ENCODE data around the gene SMYD3.

Gene SMYD3

GRCh38 chr1:246195296-246195695, 311.8 kb downstream of the SMYD3 start:
- in situ Hi-C loops (cut with MboI; ENCODE audit: low sequenced_read_pairs): no loop called here
- DNase-seq (ENCODE audit: low spot score in 2 of 2): no peak
- H3K9me3 ChIP-seq: no peaks in the 10 kb centered on the region
- no peak overlapping the region for H3K4me3 ChIP-seq
- no peaks in the 10 kb centered on the region for H3K36me3 ChIP-seq (replicated peaks)
- no peaks in the 10 kb centered on the region for H3K27me3 ChIP-seq (ENCODE audit: low read depth)
- H3K4me1 ChIP-seq: peaks cover 15% of the 10 kb centered on the region

GRCh38 chr1:246193537-246193936, 313.5 kb downstream of the SMYD3 start:
- Histone ChIP-seq H3K27me3 (ENCODE audit: low read depth) (no peaks in the 10 kb centered on the region), H3K4me3 (no peak overlapping the region), H3K36me3 (replicated peaks) (no peaks in the 10 kb centered on the region), H3K9me3 (no peaks in the 10 kb centered on the region), H3K4me1 (peaks cover 10% of the 10 kb centered on the region)
- no peak for DNase-seq (ENCODE audit: low spot score in 2 of 2)
- in situ Hi-C loops (cut with MboI; ENCODE audit: low sequenced_read_pairs): no loop called here

GRCh38 chr1:246189126-246189525, 318.0 kb downstream of the SMYD3 start:
- DNase-seq (ENCODE audit: low spot score in 2 of 2): no peak
- H3K4me3 ChIP-seq: no peak overlapping the region
- in situ Hi-C loops (cut with MboI; ENCODE audit: low sequenced_read_pairs): no loop called here

GRCh38 chr1:246187834-246188372, 319.2 kb downstream of the SMYD3 start:
- in situ Hi-C loops (cut with MboI; ENCODE audit: low sequenced_read_pairs): no loop called here
- no peak overlapping the region for H3K4me3 ChIP-seq
- no peaks in the 10 kb centered on the region for H3K36me3 ChIP-seq (replicated peaks)
- no peak for DNase-seq (ENCODE audit: low spot score in 2 of 2)
- H3K27me3 ChIP-seq (ENCODE audit: low read depth): no peaks in the 10 kb centered on the region
- no peaks in the 10 kb centered on the region for H3K9me3 ChIP-seq
- H3K4me1 ChIP-seq: no peaks in the 10 kb centered on the region

More at GRCh38 chr1:246189126-246189525, 318.0 kb downstream of the SMYD3 start:
- H3K4me1 ChIP-seq: no peaks in the 10 kb centered on the region
- H3K9me3 ChIP-seq: no peaks in the 10 kb centered on the region
- H3K36me3 ChIP-seq (replicated peaks): no peaks in the 10 kb centered on the region
- H3K27me3 ChIP-seq (ENCODE audit: low read depth): no peaks in the 10 kb centered on the region

DNA sequence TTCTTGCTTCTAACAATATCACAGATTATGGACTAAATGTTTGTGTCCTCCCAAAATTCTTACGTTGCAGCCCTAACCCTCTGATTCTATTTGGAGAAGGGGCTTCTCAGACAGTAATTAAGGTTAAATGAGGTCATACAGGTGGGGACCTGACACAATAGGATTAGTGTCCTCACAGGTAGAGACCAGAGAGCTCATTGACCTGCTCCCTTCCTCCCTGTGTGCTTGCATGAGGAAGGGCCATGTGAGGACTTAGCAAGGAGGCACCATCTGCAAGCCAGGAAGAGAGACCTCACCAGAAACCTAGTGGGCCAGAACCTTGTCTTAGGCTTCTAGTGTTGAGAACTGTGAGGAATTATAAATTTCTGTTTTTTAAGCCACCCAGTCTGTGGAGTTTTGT, 322.6 kb downstream of the SMYD3 start:
- in situ Hi-C loops (cut with MboI; ENCODE audit: low sequenced_read_pairs): no loop called here
- Histone ChIP-seq H3K4me1 (no peaks in the 10 kb centered on the region), H3K9me3 (no peaks in the 10 kb centered on the region), H3K36me3 (replicated peaks) (no peaks in the 10 kb centered on the region), H3K27me3 (ENCODE audit: low read depth) (no peaks in the 10 kb centered on the region), H3K4me3 (no peak overlapping the region)
- no peak for DNase-seq (ENCODE audit: low spot score in 2 of 2)

DNA sequence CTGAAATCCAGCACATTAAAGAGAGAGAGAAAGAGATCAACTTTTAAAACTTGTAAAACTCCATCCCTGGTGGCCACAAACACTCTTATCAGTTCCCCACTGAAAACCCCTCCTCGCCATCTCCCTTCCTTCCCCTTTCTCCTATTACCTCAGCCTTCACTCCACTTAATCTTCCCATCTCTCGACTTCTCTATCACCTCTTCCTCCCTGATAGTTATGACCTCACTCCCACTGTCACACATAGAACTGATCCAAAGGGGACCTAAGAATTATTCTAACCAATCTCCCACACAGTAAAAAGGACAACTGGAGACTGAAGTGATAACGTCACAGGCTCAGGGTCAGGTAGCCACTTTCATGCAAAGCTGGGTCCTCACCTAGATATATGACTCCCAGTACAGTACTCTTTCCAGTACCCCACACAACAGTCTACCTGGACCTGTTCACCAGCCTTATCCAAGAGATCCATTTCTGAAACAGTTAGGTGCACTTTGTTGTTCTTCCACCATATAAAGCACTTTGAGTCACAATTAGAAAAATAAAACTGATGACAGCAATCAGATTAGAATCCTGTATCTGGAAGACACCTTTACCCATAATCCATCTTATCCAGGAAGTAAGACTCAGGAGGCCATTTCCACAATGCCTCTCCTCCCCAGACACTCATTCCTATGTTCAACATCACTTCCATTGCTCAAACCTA, 324.8 kb downstream of the SMYD3 start:
- in situ Hi-C loops (cut with MboI; ENCODE audit: low sequenced_read_pairs): no loop called here
- H3K4me1 ChIP-seq: no peaks in the 10 kb centered on the region
- no peaks in the 10 kb centered on the region for H3K36me3 ChIP-seq (replicated peaks)
- H3K9me3 ChIP-seq: no peaks in the 10 kb centered on the region
- H3K27me3 ChIP-seq (ENCODE audit: low read depth): no peaks in the 10 kb centered on the region
- DNase-seq (ENCODE audit: low spot score in 2 of 2): no peak
- no peak overlapping the region for H3K4me3 ChIP-seq

- no peak overlapping the region for H3K4me3 ChIP-seq
- H3K9me3 ChIP-seq: no peaks in the 10 kb centered on the region
- in situ Hi-C loops (cut with MboI; ENCODE audit: low sequenced_read_pairs): no loop called here
- no peaks in the 10 kb centered on the region for H3K27me3 ChIP-seq (ENCODE audit: low read depth)
- no peak for DNase-seq (ENCODE audit: low spot score in 2 of 2)
- H3K36me3 ChIP-seq (replicated peaks): no peaks in the 10 kb centered on the region
- no peaks in the 10 kb centered on the region for H3K4me1 ChIP-seq
These were observed 325.8 kb downstream of the SMYD3 start for GRCh38 chr1:246181241-246181640.

DNA sequence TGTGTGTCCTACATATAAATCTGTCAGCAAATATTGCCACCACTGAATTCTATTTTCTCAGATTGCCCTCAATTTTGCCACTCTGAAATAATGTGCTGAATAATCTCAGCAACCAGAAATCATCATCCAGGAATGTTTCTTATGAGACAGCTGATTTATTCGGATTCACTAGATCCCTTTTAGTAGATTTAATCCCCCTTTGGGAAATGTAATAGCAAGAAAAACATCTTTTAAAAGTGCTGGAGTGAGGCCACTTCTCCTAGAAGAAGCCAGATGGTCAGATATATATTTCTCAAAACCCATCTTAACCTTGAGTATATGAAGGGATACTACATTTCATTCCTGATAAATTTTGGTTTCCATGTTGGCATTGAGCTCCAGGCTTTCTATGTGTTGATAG, 327.7 kb downstream of the SMYD3 start:
- in situ Hi-C loops (cut with MboI; ENCODE audit: low sequenced_read_pairs): no loop called here
- no peaks in the 10 kb centered on the region for H3K36me3 ChIP-seq (replicated peaks)
- H3K4me1 ChIP-seq: peaks cover 3% of the 10 kb centered on the region; the same call in 1 of the 2 replicates
- H3K27me3 ChIP-seq (ENCODE audit: low read depth): no peaks in the 10 kb centered on the region
- DNase-seq (ENCODE audit: low spot score in 2 of 2): no peak
- no peaks in the 10 kb centered on the region for H3K9me3 ChIP-seq
- H3K4me3 ChIP-seq: no peak overlapping the region

DNA sequence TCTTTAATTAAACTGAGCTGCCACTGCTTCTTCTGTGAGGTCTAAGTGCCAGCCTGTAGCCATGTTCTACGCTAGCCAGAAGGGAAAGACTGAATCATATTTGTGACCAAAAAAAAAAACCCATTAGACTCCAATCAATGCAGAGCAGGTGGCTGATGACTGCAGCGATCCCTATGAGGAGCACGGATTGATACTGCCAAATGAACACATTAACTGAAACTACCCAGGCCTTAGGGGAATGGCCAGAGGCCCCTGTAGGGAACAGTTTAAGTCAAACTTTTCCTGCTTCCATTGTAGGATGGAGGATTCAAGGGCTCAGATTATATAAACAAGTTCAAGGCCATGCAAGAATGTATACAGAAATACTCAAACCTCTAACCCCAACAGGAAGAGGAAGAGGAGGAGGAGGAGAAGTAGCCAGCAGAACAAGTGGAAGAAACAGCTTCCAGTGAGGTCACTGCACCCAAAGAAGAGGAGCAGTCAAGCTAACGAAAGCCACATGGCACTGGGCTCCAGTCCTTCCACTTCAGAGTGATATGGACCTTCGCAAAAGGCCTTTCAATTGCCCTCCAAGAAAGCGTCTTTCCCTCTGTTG, 328.3 kb downstream of the SMYD3 start:
- Histone ChIP-seq H3K9me3 (no peaks in the 10 kb centered on the region), H3K36me3 (replicated peaks) (no peaks in the 10 kb centered on the region), H3K4me3 (no peak overlapping the region), H3K4me1 (peaks cover 3% of the 10 kb centered on the region; the same call in 1 of the 2 replicates), H3K27me3 (ENCODE audit: low read depth) (no peaks in the 10 kb centered on the region)
- in situ Hi-C loops (cut with MboI; ENCODE audit: low sequenced_read_pairs): no loop called here
- DNase-seq (ENCODE audit: low spot score in 2 of 2): no peak

GRCh38 chr1:246176126-246177024, 330.7 kb downstream of the SMYD3 start:
- Histone ChIP-seq H3K4me3 (no peak overlapping the region), H3K4me1 (peaks cover 3% of the 10 kb centered on the region; the same call in 1 of the 2 replicates), H3K27me3 (ENCODE audit: low read depth) (no peaks in the 10 kb centered on the region), H3K36me3 (replicated peaks) (no peaks in the 10 kb centered on the region), H3K9me3 (no peaks in the 10 kb centered on the region)
- in situ Hi-C loops (cut with MboI; ENCODE audit: low sequenced_read_pairs): no loop called here
- no peak for DNase-seq (ENCODE audit: low spot score in 2 of 2)

DNA sequence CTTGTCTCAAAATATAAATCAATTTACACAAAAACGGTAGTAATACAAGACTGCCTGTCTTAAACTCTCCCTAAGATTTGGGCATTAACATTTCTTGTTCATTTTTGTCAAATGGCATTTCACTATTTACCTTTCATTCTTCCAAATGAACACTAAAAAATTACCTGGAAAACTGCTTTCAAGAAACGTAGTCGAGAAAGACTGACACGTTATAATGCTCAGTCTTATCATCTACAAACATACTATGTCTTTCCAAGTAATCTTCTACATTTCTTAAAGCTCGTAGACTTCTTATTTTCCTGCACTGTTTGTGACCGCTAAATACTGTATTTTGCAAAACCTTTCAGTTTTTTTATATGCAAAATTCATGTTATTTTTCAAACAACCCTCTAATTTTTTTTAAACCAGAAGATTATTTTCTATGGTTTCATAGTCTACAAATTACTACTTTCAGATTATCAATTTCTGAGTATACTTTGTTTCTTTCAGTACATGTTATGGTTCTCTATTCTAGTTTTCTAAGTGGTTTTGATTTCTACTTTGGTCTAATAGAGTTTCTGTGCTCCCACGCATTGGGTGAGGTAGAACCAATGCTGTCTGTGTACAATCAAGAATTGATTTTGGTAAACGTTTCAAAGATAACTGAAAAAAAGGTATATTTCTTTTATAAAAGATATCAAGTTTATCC, 336.4 kb downstream of the SMYD3 start:
- no peak for DNase-seq (ENCODE audit: low spot score in 2 of 2)
- Histone ChIP-seq H3K9me3 (no peaks in the 10 kb centered on the region; the same call in 1 of the 2 replicates), H3K4me3 (no peak overlapping the region), H3K4me1 (peaks cover 2% of the 10 kb centered on the region; the same call in 1 of the 2 replicates), H3K27me3 (ENCODE audit: low read depth) (no peaks in the 10 kb centered on the region), H3K36me3 (replicated peaks) (no peaks in the 10 kb centered on the region)
- in situ Hi-C loops (cut with MboI; ENCODE audit: low sequenced_read_pairs): no loop called here

- Histone ChIP-seq H3K36me3 (replicated peaks) (no peaks in the 10 kb centered on the region), H3K4me1 (no peaks in the 10 kb centered on the region), H3K27me3 (ENCODE audit: low read depth) (no peaks in the 10 kb centered on the region), H3K9me3 (no peaks in the 10 kb centered on the region; the same call in 1 of the 2 replicates), H3K4me3 (no peak overlapping the region)
- no peak for DNase-seq (ENCODE audit: low spot score in 2 of 2)
- in situ Hi-C loops (cut with MboI; ENCODE audit: low sequenced_read_pairs): no loop called here
These were observed 337.6 kb downstream of the SMYD3 start for GRCh38 chr1:246169486-246169885.

DNA sequence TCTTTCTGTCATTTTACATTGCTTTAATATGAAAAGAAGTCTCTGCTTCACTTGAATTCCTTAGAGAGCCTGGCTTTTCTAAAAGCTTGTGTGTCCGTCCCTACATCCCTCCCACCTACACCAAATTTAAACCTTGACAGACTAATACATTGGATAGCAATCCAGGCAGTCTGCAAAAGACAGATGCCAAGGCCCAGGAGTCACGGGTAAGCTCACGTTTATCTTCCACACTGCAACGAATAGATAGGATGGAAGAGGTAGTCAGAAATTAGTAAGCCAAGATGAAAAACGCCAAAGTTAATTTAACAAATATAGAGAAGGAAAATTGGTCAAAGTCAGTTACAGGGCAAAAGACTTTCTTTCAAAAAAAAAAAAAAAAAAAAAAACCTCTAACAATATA, 338.1 kb downstream of the SMYD3 start:
- Histone ChIP-seq H3K9me3 (no peaks in the 10 kb centered on the region; the same call in 1 of the 2 replicates), H3K4me3 (no peak overlapping the region), H3K4me1 (no peaks in the 10 kb centered on the region), H3K36me3 (replicated peaks) (no peaks in the 10 kb centered on the region), H3K27me3 (ENCODE audit: low read depth) (no peaks in the 10 kb centered on the region)
- in situ Hi-C loops (cut with MboI; ENCODE audit: low sequenced_read_pairs): no loop called here
- DNase-seq (ENCODE audit: low spot score in 2 of 2): no peak

All from HAP-1 (cell line).